Keratinocyte (primary cell): ENCODE results near the gene PARD6B. TPM values are rescaled to one million over a fixed set of nuclear protein-coding genes. Genes with fewer than 3 reads are reported as not detected.

ENCODE experiments used
- DNase-seq: peaks from one replicate; pipeline ENCODE4 v3.0.0-alpha.2; 2011; ENCODE audit warnings: low read depth, missing footprints, low spot score
- FAIRE-seq: peaks from 2 replicates; lab custom pipeline; 2011; peaks lifted over from hg19 to GRCh38; lab: Jason Lieb, UNC
- H2AFZ ChIP-seq: 2 replicates; pipeline ENCODE4 v1.6.0; 2012; ENCODE audit warnings: low read length, control low read depth, inconsistent platforms; ENCODE audit not compliant: control insufficient read depth
- H3K27ac ChIP-seq: 2 replicates; pipeline ENCODE4 v1.5.1; 2011; ENCODE audit warnings: low read length; ENCODE audit not compliant: control insufficient read depth, insufficient read depth
- H3K27me3 ChIP-seq: 3 replicates; pipeline ENCODE4 v1.6.0; 2011; ENCODE audit warnings: low read length; ENCODE audit not compliant: control insufficient read depth, insufficient read depth; ENCODE audit errors: extremely low read depth
- H3K36me3 ChIP-seq, 2 experiments: 2 replicates in 1 of 2; 3 replicates in 1 of 2; pipeline ENCODE4 v1.5.1; 2011; ENCODE audit warnings: low read length in 2 of 2, mild to moderate bottlenecking in 1 of 2; ENCODE audit not compliant: control insufficient read depth in 2 of 2, insufficient read depth in 2 of 2; ENCODE audit errors: extremely low read depth in 1 of 2
- H3K4me1 ChIP-seq: 3 replicates; pipeline ENCODE4 v1.5.1; 2011; ENCODE audit warnings: low read length; ENCODE audit not compliant: control insufficient read depth, insufficient read depth; ENCODE audit errors: extremely low read depth
- H3K4me2 ChIP-seq: 3 replicates; pipeline ENCODE4 v1.6.0; 2011; ENCODE audit warnings: low read depth, low read length; ENCODE audit not compliant: control insufficient read depth, insufficient read depth; ENCODE audit errors: extremely low read depth
- H3K4me3 ChIP-seq, 3 experiments: fragments of 200-600 bp in 1 of 3; sonication (generic) in 1 of 3; 2 replicates in 2 of 3; 3 replicates in 1 of 3; pipeline ENCODE4 v1.5.1; 2011 to 2016; ENCODE audit warnings: low read length in 3 of 3, mild to moderate bottlenecking in 3 of 3, control low read depth in 2 of 3, inconsistent platforms in 1 of 3, low read depth in 1 of 3, mixed read lengths in 1 of 3, mixed run types in 1 of 3, moderate library complexity in 1 of 3; ENCODE audit not compliant: control insufficient read depth in 2 of 3, insufficient read depth in 2 of 3; ENCODE audit errors: extremely low read depth in 1 of 3
- H3K79me2 ChIP-seq: 2 replicates; pipeline ENCODE4 v1.6.0; 2012; ENCODE audit warnings: low read length; ENCODE audit not compliant: control insufficient read depth, insufficient read depth
- H3K9ac ChIP-seq: 3 replicates; pipeline ENCODE4 v1.6.0; 2011; ENCODE audit warnings: low read length; ENCODE audit not compliant: control insufficient read depth, insufficient read depth; ENCODE audit errors: extremely low read depth
- H3K9me1 ChIP-seq: 3 replicates; pipeline ENCODE4 v1.6.0; 2011; ENCODE audit warnings: low read length; ENCODE audit not compliant: control insufficient read depth, insufficient read depth; ENCODE audit errors: extremely low read depth
- H3K9me3 ChIP-seq: 2 replicates; pipeline ENCODE4 v1.5.1; 2012; ENCODE audit warnings: low read depth, low read length; ENCODE audit not compliant: control insufficient read depth
- H4K20me1 ChIP-seq: 3 replicates; pipeline ENCODE4 v1.6.0; 2011; ENCODE audit warnings: low read length; ENCODE audit not compliant: control insufficient read depth, insufficient read depth; ENCODE audit errors: extremely low read depth
- CTCF ChIP-seq, 3 experiments: IDR thresholded peaks in 1 of 3; conservative IDR thresholded peaks in 1 of 3; optimal IDR thresholded peaks in 1 of 3; 2 replicates in 2 of 3; 3 replicates in 1 of 3; pipeline versions ENCODE3 to v1.5.1; 2011; ENCODE audit warnings: low read length in 3 of 3, mild to moderate bottlenecking in 3 of 3, moderate library complexity in 2 of 3, control low read depth in 1 of 3, inconsistent platforms in 1 of 3; ENCODE audit not compliant: insufficient read depth in 2 of 3; ENCODE audit errors: extremely low read depth in 1 of 3
- EZH2 ChIP-seq: IDR thresholded peaks from one replicate; pipeline ENCODE4 v1.6.1; 2012; ENCODE audit warnings: inconsistent platforms, mild to moderate bottlenecking, low read length, moderate library complexity
- dilution Hi-C: fragments of 300-500 bp; cut with MboI; formaldehyde crosslinking; loops from one replicate; pipeline ENCODE4 v1.7.0; 2020; ENCODE audit warnings: low sequenced_read_pairs; ENCODE audit not compliant: extremely low pct_ligation_motif_present
- polyA minus RNA-seq, 3 experiments: library from RNA; depleted of rRNA, polyadenylated mRNA; stranded (reverse); fragments of >200 nt; gene quantifications; 1 replicate in 1 of 3; 2 replicates in 1 of 3; 3 replicates in 1 of 3; pipeline ENCODE4 v1.2.3, GENCODE V29; 2011
- polyA plus RNA-seq, 5 experiments: library from polyadenylated mRNA; depleted of rRNA in 3 of 5; stranded (reverse) in 3 of 5; stranded (forward) in 1 of 5; unstranded in 1 of 5; fragments of >200 nt; gene quantifications; 1 replicate in 1 of 5; 2 replicates in 3 of 5; 3 replicates in 1 of 5; pipeline versions ENCODE4 v1.2.1 to v1.2.3, GENCODE V29; 2011 to 2012; ENCODE audit warnings: missing spikeins in 2 of 5, low read depth in 1 of 5, low replicate concordance in 1 of 5

Gene PARD6B
- 1.4 to 2.0 TPM (median 1.4 TPM) in 3 replicates for polyA plus RNA-seq
- 9.9 TPM for polyA plus RNA-seq (2011; ENCODE audit: low read depth)
- 0.30 and 1.1 TPM in 2 replicates for polyA plus RNA-seq (2011; cell fraction: cytosol; rRNA removed)
- 2.0 and 2.9 TPM in 2 replicates for polyA plus RNA-seq (2011; cell fraction: nucleus; rRNA removed)
- polyA plus RNA-seq (2012; ENCODE audit: low replicate concordance), result 1.1 and 9.7 TPM in 2 replicates
- 1.8 to 4.9 TPM (median 2.5 TPM) in 3 replicates for polyA minus RNA-seq
- 1.5 TPM for polyA minus RNA-seq (2011; cell fraction: cytosol; rRNA and poly(A)+ RNA removed)
- polyA minus RNA-seq (2011; cell fraction: nucleus; rRNA and poly(A)+ RNA removed), result 2.5 and 4.3 TPM in 2 replicates

GRCh38 chr20:50731055-50731929 lies at the start of gene PARD6B:
Gene PARD6B (plus strand): TSS chr20:50731580. CDS start chr20:50731787, 207 bp downstream.
- Histone ChIP-seq H3K4me1 (peaks cover 62% of the 10 kb centered on the region), H3K4me3 (peak within 1 kb of the TSS; percentile 82 to 98 (median 83)), H3K9ac (peak within 1 kb of the TSS; percentile 94), H3K27me3 (no peaks in the 10 kb centered on the region), H3K27ac (peak within 1 kb of the TSS; percentile 98), H3K36me3 (peaks cover 0 to 3% of the 10 kb centered on the region in 2 experiments), H3K9me3 (no peaks in the 10 kb centered on the region), H3K79me2 (peaks cover 48% of the 10 kb centered on the region), H4K20me1 (no peaks in the 10 kb centered on the region), H3K9me1 (no peaks in the 10 kb centered on the region), H2AFZ (peak within 1 kb of the TSS; percentile 72), H3K4me2 (peak within 1 kb of the TSS; percentile 99)
- no peak for TF ChIP-seq CTCF (optimal IDR thresholded peaks at IDR 0.05 in 1 of 3, IDR thresholded peaks at IDR 0.05 in 1 of 3, conservative IDR thresholded peaks at IDR 0.05 in 1 of 3; ENCODE audit: extremely low read depth in 1 of 3, insufficient read depth in 2 of 3, low read length in 3 of 3)
- FAIRE-seq, result no peak
- DNase-seq, result peak; percentile 94
- dilution Hi-C loops, result loop anchor here (10.0 kb wide), 1 partner anchor 66 kb away; no protein-coding TSS in a partner anchor

- no peaks in the 10 kb centered on the region for H3K36me3 ChIP-seq
- no peak overlapping the region for H3K4me3 ChIP-seq
- no peak overlapping the region for H3K27ac ChIP-seq
- DNase-seq (no peak), FAIRE-seq (no peak)
- dilution Hi-C loops, result no loop called here
- H3K79me2 ChIP-seq, result no peaks in the 10 kb centered on the region
- no peak overlapping the region for H2AFZ ChIP-seq
- H3K9me3 ChIP-seq, result no peaks in the 10 kb centered on the region
- H3K9me1 ChIP-seq, result no peaks in the 10 kb centered on the region
- no peak for TF ChIP-seq CTCF (optimal IDR thresholded peaks at IDR 0.05 in 1 of 3, IDR thresholded peaks at IDR 0.05 in 1 of 3, conservative IDR thresholded peaks at IDR 0.05 in 1 of 3; ENCODE audit: extremely low read depth in 1 of 3, insufficient read depth in 2 of 3, low read length in 3 of 3)
- TF ChIP-seq EZH2, result no peak
- H3K4me2 ChIP-seq, result no peak overlapping the region
- no peaks in the 10 kb centered on the region for H3K27me3 ChIP-seq
- H3K4me1 ChIP-seq, result no peaks in the 10 kb centered on the region
- H4K20me1 ChIP-seq, result no peaks in the 10 kb centered on the region
- no peak overlapping the region for H3K9ac ChIP-seq
These were observed 49.3 kb upstream of the PARD6B start for GRCh38 chr20:50682065-50682464.
